22Rv1 (cell line): ENCODE measurements around the gene ARHGAP18.

ENCODE experiments used
- ZFX ChIP-seq: fragments of 450-650 bp; IDR thresholded peaks from 2 replicates; pipeline ENCODE4 v1.6.1; 2017; ENCODE audit warnings: antibody characterized with exemption, borderline replicate concordance
- TF ChIP-seq, protein P1 (sequence below): fragments of 450-650 bp; IDR thresholded peaks from 2 replicates; pipeline ENCODE4 v1.5.1; 2017; ENCODE audit warnings: mild to moderate bottlenecking

DNA sequence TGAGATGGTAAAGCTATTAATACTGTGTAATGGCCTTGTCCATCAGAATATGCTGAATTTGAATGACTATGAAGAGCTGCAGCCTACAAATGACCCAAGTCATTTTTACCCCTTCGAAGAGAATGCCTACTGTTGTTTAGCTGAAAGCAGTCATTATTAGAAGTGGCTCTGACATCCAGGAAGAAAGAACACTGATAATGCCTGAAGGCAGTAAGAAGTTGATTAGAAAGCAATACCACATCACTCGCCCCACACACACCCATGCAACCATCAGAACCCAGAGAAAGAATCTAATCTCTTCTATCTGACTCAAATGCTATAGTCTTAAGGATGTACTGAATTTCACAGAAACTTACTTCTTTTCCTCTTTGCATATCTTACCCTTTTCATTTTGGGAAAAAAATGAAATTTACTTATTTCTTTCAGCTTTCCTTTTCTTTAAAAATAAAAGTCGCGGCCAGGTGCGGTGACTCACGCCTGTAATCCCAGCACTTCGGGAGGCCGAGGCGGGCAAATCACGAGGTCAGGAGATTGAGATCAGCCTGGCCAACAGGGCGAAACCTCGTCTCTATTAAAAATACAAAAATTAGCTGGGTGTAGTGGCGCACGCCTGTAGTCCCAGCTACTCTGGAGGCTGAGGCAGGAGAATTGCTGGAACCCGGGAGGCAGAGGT lies 61.0 kb downstream of the ARHGAP18 start:
- TF ChIP-seq, protein P1, sequence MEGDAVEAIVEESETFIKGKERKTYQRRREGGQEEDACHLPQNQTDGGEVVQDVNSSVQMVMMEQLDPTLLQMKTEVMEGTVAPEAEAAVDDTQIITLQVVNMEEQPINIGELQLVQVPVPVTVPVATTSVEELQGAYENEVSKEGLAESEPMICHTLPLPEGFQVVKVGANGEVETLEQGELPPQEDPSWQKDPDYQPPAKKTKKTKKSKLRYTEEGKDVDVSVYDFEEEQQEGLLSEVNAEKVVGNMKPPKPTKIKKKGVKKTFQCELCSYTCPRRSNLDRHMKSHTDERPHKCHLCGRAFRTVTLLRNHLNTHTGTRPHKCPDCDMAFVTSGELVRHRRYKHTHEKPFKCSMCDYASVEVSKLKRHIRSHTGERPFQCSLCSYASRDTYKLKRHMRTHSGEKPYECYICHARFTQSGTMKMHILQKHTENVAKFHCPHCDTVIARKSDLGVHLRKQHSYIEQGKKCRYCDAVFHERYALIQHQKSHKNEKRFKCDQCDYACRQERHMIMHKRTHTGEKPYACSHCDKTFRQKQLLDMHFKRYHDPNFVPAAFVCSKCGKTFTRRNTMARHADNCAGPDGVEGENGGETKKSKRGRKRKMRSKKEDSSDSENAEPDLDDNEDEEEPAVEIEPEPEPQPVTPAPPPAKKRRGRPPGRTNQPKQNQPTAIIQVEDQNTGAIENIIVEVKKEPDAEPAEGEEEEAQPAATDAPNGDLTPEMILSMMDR, result no peak
- no peak for TF ChIP-seq ZFX
